GM12878 (cell line): Measurements from ENCODE around the gene ARHGEF3. TPM values are rescaled to one million over a fixed set of nuclear protein-coding genes. Genes with fewer than 3 reads are reported as not detected.

ENCODE experiments used
- CEBPB ChIP-seq, 2 experiments: fragments of 150-350 bp in 1 of 2; IDR thresholded peaks; 2 replicates each; pipeline ENCODE4 v1.6.1; 2012 to 2014; ENCODE audit warnings: low read depth in 2 of 2, low read length in 2 of 2, borderline replicate concordance in 1 of 2, inconsistent platforms in 1 of 2
- DPF2 ChIP-seq: fragments of 450-650 bp; IDR thresholded peaks from 2 replicates; pipeline ENCODE4 v1.6.1; 2017; ENCODE audit warnings: mild to moderate bottlenecking
- JUND ChIP-seq: IDR thresholded peaks from 2 replicates; pipeline ENCODE4 v1.6.1; 2012; ENCODE audit warnings: low read depth, mild to moderate bottlenecking, low read length, improper control_type of control experiment, moderate library complexity
- PAX8 ChIP-seq: fragments of 450-650 bp; IDR thresholded peaks from 2 replicates; pipeline ENCODE4 v1.6.1; 2017; ENCODE audit warnings: mild to moderate bottlenecking, moderate library complexity
- POLR2AphosphoS5 ChIP-seq: IDR thresholded peaks from 2 replicates; pipeline ENCODE4 v1.6.1; 2011; ENCODE audit warnings: mild to moderate bottlenecking, low read length, inconsistent platforms
- RUNX3 ChIP-seq: IDR thresholded peaks from 2 replicates; pipeline ENCODE4 v1.6.1; 2012; ENCODE audit warnings: low read length, inconsistent platforms
- SMAD1 ChIP-seq: fragments of 450-650 bp; IDR thresholded peaks from 2 replicates; pipeline ENCODE4 v1.6.1; 2018; ENCODE audit warnings: mild to moderate bottlenecking, low read depth; ENCODE audit not compliant: partially characterized antibody
- polyA plus RNA-seq, 11 experiments: library from polyadenylated mRNA; depleted of rRNA in 4 of 11; unstranded in 6 of 11; stranded (reverse) in 5 of 11; fragments of >200 nt; fragmentation: Nextera tagmentation in 4 of 11; fragmentation: Illumina TruSeq in 1 of 11; extraction: Ambion mirVana in 4 of 11; extraction: Trizol in 1 of 11; gene quantifications; 1 replicate in 1 of 11; 2 replicates in 10 of 11; pipeline versions ENCODE4 v1.2.1 to v1.2.3, GENCODE V29; 2011 to 2016; ENCODE audit warnings: inconsistent platforms in 2 of 11, missing spikeins in 2 of 11, low read depth in 1 of 11
- total RNA-seq, 4 experiments: library from RNA; depleted of rRNA in 3 of 4; stranded (reverse); fragments of >200 nt in 3 of 4; fragmentation: Illumina TruSeq in 1 of 4; extraction: Trizol in 1 of 4; gene quantifications; 2 replicates each; pipeline versions ENCODE4 v1.2.1 to v1.2.3, GENCODE V29; 2013 to 2021
- TF ChIP-seq, protein P1 (sequence below), 3 experiments: IDR thresholded peaks in 2 of 3; conservative IDR thresholded peaks in 1 of 3; 2 replicates each; pipeline ENCODE4 v1.5.1; 2011; ENCODE audit warnings: low read depth in 3 of 3, low read length in 3 of 3, mild to moderate bottlenecking in 3 of 3, control low read depth in 2 of 3, moderate library complexity in 2 of 3, inconsistent platforms in 1 of 3, mixed read lengths in 1 of 3; ENCODE audit not compliant: control insufficient read depth in 2 of 3, insufficient read depth in 1 of 3; ENCODE audit errors: extremely low read depth in 1 of 3
- TF ChIP-seq, protein P2 (sequence below): fragments of 450-650 bp; formaldehyde crosslinking; IDR thresholded peaks from 2 replicates; pipeline ENCODE4 v1.4.0; 2020; ENCODE audit warnings: mild to moderate bottlenecking, moderate library complexity

Gene ARHGEF3
- total and polyA plus RNA-seq, 10 of the 15 experiments (the other 5 are each of a cell fraction or from before 2014, with no cell fraction given), result 21.8 to 78.7 (median 56.2) TPM

DNA sequence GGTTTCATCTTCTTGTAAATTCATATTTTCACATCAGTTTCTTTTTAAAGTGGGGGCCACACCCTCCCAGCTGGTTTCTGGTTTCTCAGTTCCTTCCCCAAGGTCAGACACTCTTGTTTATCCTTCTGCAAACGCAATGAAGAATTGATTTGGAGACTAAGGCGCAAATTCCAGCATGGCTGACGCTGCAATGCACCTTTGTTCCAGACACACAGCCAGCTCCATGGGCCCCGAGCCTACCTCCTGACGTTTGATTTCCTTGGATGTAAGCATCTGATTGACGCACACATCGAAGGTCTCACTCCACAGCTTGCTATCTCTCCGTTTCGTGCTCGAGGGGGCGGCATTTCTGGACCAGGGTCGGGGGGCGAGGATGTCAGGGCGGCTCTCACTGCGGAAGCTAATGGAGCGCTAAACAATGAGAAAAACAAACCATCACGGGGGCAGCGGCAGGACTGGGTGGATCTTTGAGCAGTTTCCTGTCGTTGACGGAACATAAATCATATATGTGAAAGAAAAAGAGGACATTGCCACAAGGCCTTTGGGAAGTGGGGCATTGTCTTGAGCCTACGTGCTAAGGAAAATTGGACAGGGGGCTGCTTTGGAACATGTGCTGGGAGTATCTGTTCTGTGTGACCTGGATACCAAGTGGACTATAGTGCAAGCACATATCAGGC lies 46.9 kb downstream of the ARHGEF3 start (continued):
- TF ChIP-seq CEBPB (IDR thresholded peaks at IDR 0.05; ENCODE audit: borderline replicate concordance in 1 of 2, low read depth in 2 of 2, low read length in 2 of 2) (no peak), POLR2AphosphoS5 (peak; percentile 8; the same call in 1 of the 2 replicates), PAX8 (no peak), JUND (no peak), SMAD1 (no peak), RUNX3 (peak; percentile 87), DPF2 (peak; percentile 56; the same call in 1 of the 2 replicates)
- TF ChIP-seq, protein P1, sequence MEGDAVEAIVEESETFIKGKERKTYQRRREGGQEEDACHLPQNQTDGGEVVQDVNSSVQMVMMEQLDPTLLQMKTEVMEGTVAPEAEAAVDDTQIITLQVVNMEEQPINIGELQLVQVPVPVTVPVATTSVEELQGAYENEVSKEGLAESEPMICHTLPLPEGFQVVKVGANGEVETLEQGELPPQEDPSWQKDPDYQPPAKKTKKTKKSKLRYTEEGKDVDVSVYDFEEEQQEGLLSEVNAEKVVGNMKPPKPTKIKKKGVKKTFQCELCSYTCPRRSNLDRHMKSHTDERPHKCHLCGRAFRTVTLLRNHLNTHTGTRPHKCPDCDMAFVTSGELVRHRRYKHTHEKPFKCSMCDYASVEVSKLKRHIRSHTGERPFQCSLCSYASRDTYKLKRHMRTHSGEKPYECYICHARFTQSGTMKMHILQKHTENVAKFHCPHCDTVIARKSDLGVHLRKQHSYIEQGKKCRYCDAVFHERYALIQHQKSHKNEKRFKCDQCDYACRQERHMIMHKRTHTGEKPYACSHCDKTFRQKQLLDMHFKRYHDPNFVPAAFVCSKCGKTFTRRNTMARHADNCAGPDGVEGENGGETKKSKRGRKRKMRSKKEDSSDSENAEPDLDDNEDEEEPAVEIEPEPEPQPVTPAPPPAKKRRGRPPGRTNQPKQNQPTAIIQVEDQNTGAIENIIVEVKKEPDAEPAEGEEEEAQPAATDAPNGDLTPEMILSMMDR (IDR thresholded peaks at IDR 0.05 in 2 of 3, conservative IDR thresholded peaks at IDR 0.05 in 1 of 3; ENCODE audit: control insufficient read depth in 2 of 3, extremely low read depth in 1 of 3, insufficient read depth in 1 of 3, low read depth in 3 of 3, low read length in 3 of 3), result no peak
- TF ChIP-seq, protein P2, sequence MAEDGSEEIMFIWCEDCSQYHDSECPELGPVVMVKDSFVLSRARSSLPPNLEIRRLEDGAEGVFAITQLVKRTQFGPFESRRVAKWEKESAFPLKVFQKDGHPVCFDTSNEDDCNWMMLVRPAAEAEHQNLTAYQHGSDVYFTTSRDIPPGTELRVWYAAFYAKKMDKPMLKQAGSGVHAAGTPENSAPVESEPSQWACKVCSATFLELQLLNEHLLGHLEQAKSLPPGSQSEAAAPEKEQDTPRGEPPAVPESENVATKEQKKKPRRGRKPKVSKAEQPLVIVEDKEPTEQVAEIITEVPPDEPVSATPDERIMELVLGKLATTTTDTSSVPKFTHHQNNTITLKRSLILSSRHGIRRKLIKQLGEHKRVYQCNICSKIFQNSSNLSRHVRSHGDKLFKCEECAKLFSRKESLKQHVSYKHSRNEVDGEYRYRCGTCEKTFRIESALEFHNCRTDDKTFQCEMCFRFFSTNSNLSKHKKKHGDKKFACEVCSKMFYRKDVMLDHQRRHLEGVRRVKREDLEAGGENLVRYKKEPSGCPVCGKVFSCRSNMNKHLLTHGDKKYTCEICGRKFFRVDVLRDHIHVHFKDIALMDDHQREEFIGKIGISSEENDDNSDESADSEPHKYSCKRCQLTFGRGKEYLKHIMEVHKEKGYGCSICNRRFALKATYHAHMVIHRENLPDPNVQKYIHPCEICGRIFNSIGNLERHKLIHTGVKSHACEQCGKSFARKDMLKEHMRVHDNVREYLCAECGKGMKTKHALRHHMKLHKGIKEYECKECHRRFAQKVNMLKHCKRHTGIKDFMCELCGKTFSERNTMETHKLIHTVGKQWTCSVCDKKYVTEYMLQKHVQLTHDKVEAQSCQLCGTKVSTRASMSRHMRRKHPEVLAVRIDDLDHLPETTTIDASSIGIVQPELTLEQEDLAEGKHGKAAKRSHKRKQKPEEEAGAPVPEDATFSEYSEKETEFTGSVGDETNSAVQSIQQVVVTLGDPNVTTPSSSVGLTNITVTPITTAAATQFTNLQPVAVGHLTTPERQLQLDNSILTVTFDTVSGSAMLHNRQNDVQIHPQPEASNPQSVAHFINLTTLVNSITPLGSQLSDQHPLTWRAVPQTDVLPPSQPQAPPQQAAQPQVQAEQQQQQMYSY (CRISPR knock-in tag), result no peak
